HL-60 (cell line): ENCODE results near the gene SIL1.
"Not testable (repeated sequence)": the region's sequence is repeated elsewhere in the genome, so short reads cannot be mapped to it uniquely, and the experiment has no call there.

Source experiments
- DNase-seq, 2 experiments: peaks; one replicate each; pipeline ENCODE4 v3.0.0-alpha.2; 2010 to 2020; ENCODE audit warnings: low read depth in 1 of 2, low spot score in 1 of 2
- H3K27ac ChIP-seq: fragments of 250-450 bp; sonication (Bioruptor Pico); replicated peaks from 2 replicates; pipeline ENCODE4 v1.5.1; 2020; ENCODE audit warnings: mild to moderate bottlenecking, moderate library complexity
- H3K27me3 ChIP-seq: fragments of 250-450 bp; sonication (Bioruptor Pico); 2 replicates; pipeline ENCODE4 v1.5.1; 2021; ENCODE audit warnings: mild to moderate bottlenecking, moderate library complexity; ENCODE audit not compliant: insufficient read depth, poor library complexity, severe bottlenecking
- H3K4me3 ChIP-seq: replicated peaks from 2 replicates; pipeline ENCODE4 v1.5.1; 2011; ENCODE audit warnings: mild to moderate bottlenecking, control low read depth, low read length; ENCODE audit not compliant: insufficient read depth
- CTCF ChIP-seq: IDR thresholded peaks from one replicate; pipeline ENCODE4 v1.5.1; 2011; ENCODE audit warnings: low read length, control low read depth, inconsistent platforms; ENCODE audit not compliant: insufficient read depth
- GABPA ChIP-seq: IDR thresholded peaks from 2 replicates; pipeline ENCODE4 v1.6.1; 2012; ENCODE audit warnings: low read depth
- POLR2AphosphoS5 ChIP-seq: IDR thresholded peaks from 2 replicates; pipeline ENCODE4 v1.6.1; 2012; ENCODE audit warnings: low read depth
- REST ChIP-seq: IDR thresholded peaks from 2 replicates; pipeline ENCODE4 v1.6.1; 2012; ENCODE audit warnings: low read depth; ENCODE audit not compliant: insufficient replicate concordance
- SPI1 ChIP-seq: IDR thresholded peaks from 2 replicates; pipeline ENCODE4 v1.6.1; 2012; ENCODE audit warnings: low read depth, mild to moderate bottlenecking, borderline replicate concordance

The SIL1 gene

GRCh38 chr5:139037732-139038131, 160.4 kb downstream of the SIL1 start:
- H3K4me3 ChIP-seq = no peak overlapping the region
- H3K27ac ChIP-seq = no peak overlapping the region
- no peak for DNase-seq
- no peaks in the 10 kb centered on the region for H3K27me3 ChIP-seq
- TF ChIP-seq SPI1 (no peak), CTCF (no peak), GABPA (no peak), REST (no peak), POLR2AphosphoS5 (no peak)

- H3K4me3 ChIP-seq, DNase-seq, H3K27ac ChIP-seq, H3K27me3 ChIP-seq: not testable (repeated sequence)
These were observed 161.8 kb downstream of the SIL1 start for GRCh38 chr5:139036332-139036731.

- no peak for TF ChIP-seq SPI1
- no peak for TF ChIP-seq GABPA
- no peak for TF ChIP-seq CTCF
- TF ChIP-seq REST = no peak
- TF ChIP-seq POLR2AphosphoS5 = no peak
- no peak overlapping the region for H3K27ac ChIP-seq
- H3K27me3 ChIP-seq = no peaks in the 10 kb centered on the region
- no peak overlapping the region for H3K4me3 ChIP-seq
- DNase-seq = peak in 1 of 2 experiments; percentile 4
These were observed 171.0 kb downstream of the SIL1 start for GRCh38 chr5:139027150-139027549.

GRCh38 chr5:139025651-139026050, 172.5 kb downstream of the SIL1 start:
- H3K27ac ChIP-seq = no peak overlapping the region
- H3K27me3 ChIP-seq = no peaks in the 10 kb centered on the region
- no peak for DNase-seq
- H3K4me3 ChIP-seq = no peak overlapping the region
- no peak for TF ChIP-seq REST
- no peak for TF ChIP-seq POLR2AphosphoS5
- no peak for TF ChIP-seq SPI1
- TF ChIP-seq GABPA = no peak
- no peak for TF ChIP-seq CTCF
